SK-N-SH (cell line): ENCODE measurements around the gene XRCC6. TPM values are rescaled to one million over a fixed set of nuclear protein-coding genes. Genes with fewer than 3 reads are reported as not detected.

Experiments
- CTCF ChIA-PET: fragments of 300-600, 350-600 bp; formaldehyde crosslinking; extraction: SDS; loops from one replicate; lab custom pipeline; 2021; lab: Yijun Ruan, JAX
- POLR2A ChIA-PET: fragments of 350-600 bp; sonication (Branson Sonifier 250); formaldehyde crosslinking; extraction: SDS; loops from one replicate; lab custom pipeline; 2020; ENCODE audit warnings: antibody characterized with exemption, inconsistent platforms; lab: Yijun Ruan, JAX
- DNase-seq: peaks from one replicate; pipeline ENCODE4 v3.0.0; 2012
- H2AFZ ChIP-seq: fragments of 200-600 bp; sonication (generic); 2 replicates; pipeline ENCODE4 v1.8.1; 2016; ENCODE audit warnings: antibody characterized with exemption, mild to moderate bottlenecking, low read depth
- H3F3A ChIP-seq: fragments of 200-600 bp; sonication (generic); replicated peaks from 2 replicates; pipeline ENCODE3; 2016; ENCODE audit warnings: antibody characterized with exemption, mild to moderate bottlenecking; ENCODE audit not compliant: insufficient read depth
- H3K27ac ChIP-seq, 2 experiments: fragments of 200-500 bp in 1 of 2; fragments of 200-600 bp in 1 of 2; sonication (Bioruptor generic) in 1 of 2; sonication (generic), shearing (Covaris generic) in 1 of 2; 2 replicates each; pipeline versions ENCODE4 v1.5.1 to v1.6.1; 2014 to 2016; ENCODE audit warnings: low read depth in 2 of 2, inconsistent platforms in 1 of 2, low read length in 1 of 2, mild to moderate bottlenecking in 1 of 2, mixed read lengths in 1 of 2
- H3K27me3 ChIP-seq: fragments of 200-600 bp; sonication (generic), shearing (Covaris generic); 2 replicates; pipeline ENCODE4 v1.6.1; 2016; ENCODE audit warnings: mixed run types; ENCODE audit not compliant: insufficient read depth
- H3K36me3 ChIP-seq, 2 experiments: fragments of 200-500 bp in 1 of 2; fragments of 200-600 bp in 1 of 2; sonication (Bioruptor generic) in 1 of 2; sonication (generic) in 1 of 2; replicated peaks in 1 of 2; 2 replicates each; pipeline versions ENCODE3 to v1.5.1; 2014 to 2016; ENCODE audit warnings: low read length in 1 of 2, mild to moderate bottlenecking in 1 of 2; ENCODE audit not compliant: insufficient read depth in 2 of 2, control insufficient read depth in 1 of 2
- H3K4me1 ChIP-seq, 2 experiments: fragments of 200-500 bp in 1 of 2; fragments of 200-600 bp in 1 of 2; sonication (Bioruptor generic) in 1 of 2; sonication (generic), shearing (Covaris generic) in 1 of 2; 2 replicates each; pipeline versions ENCODE4 v1.5.1 to v1.6.1; 2014 to 2016; ENCODE audit warnings: low read depth in 1 of 2, low read length in 1 of 2, mixed run types in 1 of 2; ENCODE audit not compliant: insufficient read depth in 2 of 2, control insufficient read depth in 1 of 2
- H3K4me2 ChIP-seq: fragments of 200-600 bp; sonication (generic), shearing (Covaris generic); 2 replicates; pipeline ENCODE4 v1.6.1; 2017; ENCODE audit warnings: mixed run types
- H3K4me3 ChIP-seq, 2 experiments: fragments of 200-500 bp in 1 of 2; fragments of 200-600 bp in 1 of 2; sonication (Bioruptor generic) in 1 of 2; sonication (generic), shearing (Covaris generic) in 1 of 2; 2 replicates each; pipeline versions ENCODE4 v1.5.1 to v1.8.1; 2014 to 2016; ENCODE audit warnings: low read depth in 2 of 2, inconsistent platforms in 1 of 2, low read length in 1 of 2, mild to moderate bottlenecking in 1 of 2, mixed read lengths in 1 of 2, moderate library complexity in 1 of 2
- H3K79me2 ChIP-seq: fragments of 200-600 bp; sonication (generic); 2 replicates; pipeline ENCODE4 v1.8.1; 2017; ENCODE audit warnings: mild to moderate bottlenecking; ENCODE audit not compliant: insufficient read depth
- H3K9ac ChIP-seq: fragments of 200-600 bp; sonication (generic); 2 replicates; pipeline ENCODE4 v1.6.1; 2017; ENCODE audit warnings: mixed run types
- H3K9me2 ChIP-seq: fragments of 200-600 bp; sonication (generic); 2 replicates; pipeline ENCODE4 v1.6.1; 2017; ENCODE audit warnings: mixed run types
- H3K9me3 ChIP-seq: fragments of 200-600 bp; sonication (generic); 2 replicates; pipeline ENCODE4 v1.6.1; 2017; ENCODE audit warnings: mixed run types, mild to moderate bottlenecking, moderate library complexity
- H4K20me1 ChIP-seq: fragments of 200-600 bp; sonication (generic); 2 replicates; pipeline ENCODE4 v1.6.1; 2017; ENCODE audit warnings: mild to moderate bottlenecking, mixed run types; ENCODE audit not compliant: insufficient read depth
- ELF1 ChIP-seq: IDR thresholded peaks from 2 replicates; pipeline ENCODE4 v1.4.0; 2012
- EP300 ChIP-seq, 2 experiments: IDR thresholded peaks; 2 replicates each; pipeline versions ENCODE4 v1.4.0 to v1.6.1; 2012; ENCODE audit warnings: borderline replicate concordance in 1 of 2, low read depth in 1 of 2, low read length in 1 of 2
- FOSL2 ChIP-seq: IDR thresholded peaks from 2 replicates; pipeline ENCODE4 v1.4.0; 2012; ENCODE audit warnings: low read depth, mild to moderate bottlenecking, moderate library complexity, borderline replicate concordance
- GATA2 ChIP-seq: sonication (generic); formaldehyde crosslinking; IDR thresholded peaks from 2 replicates; pipeline ENCODE4 v1.5.0; 2020; ENCODE audit warnings: mild to moderate bottlenecking, missing genetic modification reagents
- JUND ChIP-seq: IDR thresholded peaks from 2 replicates; pipeline ENCODE4 v1.4.0; 2012
- MEF2A ChIP-seq: IDR thresholded peaks from 2 replicates; pipeline ENCODE4 v1.4.0; 2012; ENCODE audit warnings: low read depth, borderline replicate concordance
- MXI1 ChIP-seq: IDR thresholded peaks from 2 replicates; pipeline ENCODE4 v1.6.1; 2012; ENCODE audit warnings: mild to moderate bottlenecking, low read depth, low read length, improper control_type of control experiment
- NFIC ChIP-seq: IDR thresholded peaks from 2 replicates; pipeline ENCODE4 v1.4.0; 2012; ENCODE audit warnings: borderline replicate concordance
- NRF1 ChIP-seq: IDR thresholded peaks from 2 replicates; pipeline ENCODE4 v1.6.1; 2012; ENCODE audit warnings: low read depth, mild to moderate bottlenecking, low read length
- POLR2AphosphoS5 ChIP-seq: IDR thresholded peaks from 2 replicates; pipeline ENCODE4 v1.6.1; 2012; ENCODE audit warnings: low read depth, low read length
- RFX5 ChIP-seq: IDR thresholded peaks from 2 replicates; pipeline ENCODE4 v1.6.1; 2012; ENCODE audit warnings: mild to moderate bottlenecking, improper control_type of control experiment, low read length
- TCF12 ChIP-seq: IDR thresholded peaks from 2 replicates; pipeline ENCODE4 v1.4.0; 2012
- TEAD4 ChIP-seq: IDR thresholded peaks from 2 replicates; pipeline ENCODE4 v1.4.0; 2012; ENCODE audit warnings: mild to moderate bottlenecking, borderline replicate concordance; ENCODE audit not compliant: insufficient read depth
- WGBS: methylation state at CpG from one replicate; pipeline ENCODE4 v1.1.6; 2017; ENCODE audit warnings: low lambda C conversion rate; 5-methylcytosine and 5-hydroxymethylcytosine counted together
- polyA plus RNA-seq, 3 experiments: library from polyadenylated mRNA; depleted of rRNA; stranded (reverse); fragments of >200 nt; gene quantifications; 2 replicates each; pipeline ENCODE4 v1.2.3, GENCODE V29; 2012
- TF ChIP-seq, protein P1 (sequence below): fragments of 200-600 bp; sonication (generic); IDR thresholded peaks from 2 replicates; pipeline ENCODE4 v1.6.1; 2017; ENCODE audit warnings: antibody characterized with exemption, mild to moderate bottlenecking, moderate library complexity
- TF ChIP-seq, protein P2 (sequence below): IDR thresholded peaks from 2 replicates; pipeline ENCODE4; 2012
- TF ChIP-seq, protein P3 (sequence below): fragments of 150-350 bp; IDR thresholded peaks from 2 replicates; pipeline ENCODE4 v1.6.1; 2016; ENCODE audit warnings: mild to moderate bottlenecking, low read depth, low read length
- TF ChIP-seq, protein P4 (sequence below): IDR thresholded peaks from 2 replicates; pipeline ENCODE4 v1.6.1; 2012; ENCODE audit warnings: mild to moderate bottlenecking, low read depth, low read length, moderate library complexity

XRCC6 gene
- polyA plus RNA-seq, 1 of the 3 experiments (the other 2 are of a cell fraction): 78.1 TPM

DNA sequence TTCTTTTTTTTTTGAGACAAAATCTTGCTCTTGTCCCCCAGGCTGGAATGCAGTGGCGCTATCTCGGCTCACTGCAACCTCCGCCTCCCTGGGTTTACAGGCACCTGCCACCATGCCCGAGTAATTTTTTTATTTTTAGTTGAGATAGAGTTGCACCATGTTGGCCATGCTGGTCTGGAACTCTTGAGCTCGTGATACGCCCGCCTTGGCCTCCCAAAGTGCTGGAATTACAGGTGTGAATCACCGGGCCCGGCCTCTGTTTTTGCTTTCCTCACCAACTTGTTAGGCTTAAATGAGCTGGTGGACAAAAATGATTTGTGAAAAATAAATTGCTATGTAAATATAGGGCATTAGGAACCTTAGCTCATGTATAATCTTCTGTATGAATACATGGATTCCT lies 81.7 kb downstream of the XRCC6 start (continued):
- TF ChIP-seq TEAD4 (no peak), TCF12 (no peak), MXI1 (no peak)

DNA sequence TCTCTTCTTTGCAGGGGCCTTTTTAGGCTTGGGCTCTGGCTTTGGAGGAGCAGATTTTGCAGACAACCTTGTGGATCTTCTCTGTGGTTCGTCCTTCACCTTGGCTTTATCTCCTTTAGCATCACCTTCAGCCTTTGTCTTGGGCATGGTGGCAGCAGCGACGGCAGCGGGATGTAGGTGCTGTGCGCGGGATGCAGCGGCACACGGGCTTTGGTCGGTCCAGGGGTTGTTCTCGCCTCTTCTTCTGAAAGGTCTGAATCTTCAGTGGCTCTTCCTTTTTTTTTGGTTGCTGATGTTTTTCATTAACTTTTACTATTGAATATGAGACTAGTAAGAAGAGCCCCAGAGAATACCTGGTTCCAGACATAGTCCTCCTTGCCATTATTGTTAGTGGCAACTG lies 88.2 kb downstream of the XRCC6 start:
- H3K4me3 ChIP-seq: no peak overlapping the region
- ChIA-PET POLR2A (no interaction called here), CTCF (no interaction called here)
- no peaks in the 10 kb centered on the region for H3K27me3 ChIP-seq
- no peak overlapping the region for H3K4me2 ChIP-seq
- no peaks in the 10 kb centered on the region for H3K9me2 ChIP-seq
- 84% methylated on average over 10 of the region's 10 CpGs for WGBS
- H4K20me1 ChIP-seq: no peaks in the 10 kb centered on the region
- no peak overlapping the region for H3K27ac ChIP-seq
- no peak overlapping the region for H3K9ac ChIP-seq
- no peak for TF ChIP-seq EP300 (IDR thresholded peaks at IDR 0.05; ENCODE audit: borderline replicate concordance in 1 of 2, low read depth in 1 of 2, low read length in 1 of 2)
- TF ChIP-seq JUND: no peak
- no peak for TF ChIP-seq GATA2 (CRISPR knock-in tag)
- no peak for TF ChIP-seq TCF12
- no peak for TF ChIP-seq NRF1
- TF ChIP-seq ELF1: no peak
- no peak for TF ChIP-seq MEF2A
- TF ChIP-seq, protein P1, sequence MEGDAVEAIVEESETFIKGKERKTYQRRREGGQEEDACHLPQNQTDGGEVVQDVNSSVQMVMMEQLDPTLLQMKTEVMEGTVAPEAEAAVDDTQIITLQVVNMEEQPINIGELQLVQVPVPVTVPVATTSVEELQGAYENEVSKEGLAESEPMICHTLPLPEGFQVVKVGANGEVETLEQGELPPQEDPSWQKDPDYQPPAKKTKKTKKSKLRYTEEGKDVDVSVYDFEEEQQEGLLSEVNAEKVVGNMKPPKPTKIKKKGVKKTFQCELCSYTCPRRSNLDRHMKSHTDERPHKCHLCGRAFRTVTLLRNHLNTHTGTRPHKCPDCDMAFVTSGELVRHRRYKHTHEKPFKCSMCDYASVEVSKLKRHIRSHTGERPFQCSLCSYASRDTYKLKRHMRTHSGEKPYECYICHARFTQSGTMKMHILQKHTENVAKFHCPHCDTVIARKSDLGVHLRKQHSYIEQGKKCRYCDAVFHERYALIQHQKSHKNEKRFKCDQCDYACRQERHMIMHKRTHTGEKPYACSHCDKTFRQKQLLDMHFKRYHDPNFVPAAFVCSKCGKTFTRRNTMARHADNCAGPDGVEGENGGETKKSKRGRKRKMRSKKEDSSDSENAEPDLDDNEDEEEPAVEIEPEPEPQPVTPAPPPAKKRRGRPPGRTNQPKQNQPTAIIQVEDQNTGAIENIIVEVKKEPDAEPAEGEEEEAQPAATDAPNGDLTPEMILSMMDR: no peak
- TF ChIP-seq, protein P2, sequence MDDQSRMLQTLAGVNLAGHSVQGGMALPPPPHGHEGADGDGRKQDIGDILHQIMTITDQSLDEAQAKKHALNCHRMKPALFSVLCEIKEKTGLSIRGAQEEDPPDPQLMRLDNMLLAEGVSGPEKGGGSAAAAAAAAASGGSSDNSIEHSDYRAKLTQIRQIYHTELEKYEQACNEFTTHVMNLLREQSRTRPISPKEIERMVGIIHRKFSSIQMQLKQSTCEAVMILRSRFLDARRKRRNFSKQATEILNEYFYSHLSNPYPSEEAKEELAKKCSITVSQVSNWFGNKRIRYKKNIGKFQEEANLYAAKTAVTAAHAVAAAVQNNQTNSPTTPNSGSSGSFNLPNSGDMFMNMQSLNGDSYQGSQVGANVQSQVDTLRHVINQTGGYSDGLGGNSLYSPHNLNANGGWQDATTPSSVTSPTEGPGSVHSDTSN: no peak
- TF ChIP-seq POLR2AphosphoS5: no peak
- TF ChIP-seq NFIC: no peak
- no peak for TF ChIP-seq MXI1
- TF ChIP-seq, protein P3, sequence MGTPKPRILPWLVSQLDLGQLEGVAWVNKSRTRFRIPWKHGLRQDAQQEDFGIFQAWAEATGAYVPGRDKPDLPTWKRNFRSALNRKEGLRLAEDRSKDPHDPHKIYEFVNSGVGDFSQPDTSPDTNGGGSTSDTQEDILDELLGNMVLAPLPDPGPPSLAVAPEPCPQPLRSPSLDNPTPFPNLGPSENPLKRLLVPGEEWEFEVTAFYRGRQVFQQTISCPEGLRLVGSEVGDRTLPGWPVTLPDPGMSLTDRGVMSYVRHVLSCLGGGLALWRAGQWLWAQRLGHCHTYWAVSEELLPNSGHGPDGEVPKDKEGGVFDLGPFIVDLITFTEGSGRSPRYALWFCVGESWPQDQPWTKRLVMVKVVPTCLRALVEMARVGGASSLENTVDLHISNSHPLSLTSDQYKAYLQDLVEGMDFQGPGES: no peak
- TF ChIP-seq FOSL2: no peak
- TF ChIP-seq RFX5: no peak
- TF ChIP-seq, protein P4, sequence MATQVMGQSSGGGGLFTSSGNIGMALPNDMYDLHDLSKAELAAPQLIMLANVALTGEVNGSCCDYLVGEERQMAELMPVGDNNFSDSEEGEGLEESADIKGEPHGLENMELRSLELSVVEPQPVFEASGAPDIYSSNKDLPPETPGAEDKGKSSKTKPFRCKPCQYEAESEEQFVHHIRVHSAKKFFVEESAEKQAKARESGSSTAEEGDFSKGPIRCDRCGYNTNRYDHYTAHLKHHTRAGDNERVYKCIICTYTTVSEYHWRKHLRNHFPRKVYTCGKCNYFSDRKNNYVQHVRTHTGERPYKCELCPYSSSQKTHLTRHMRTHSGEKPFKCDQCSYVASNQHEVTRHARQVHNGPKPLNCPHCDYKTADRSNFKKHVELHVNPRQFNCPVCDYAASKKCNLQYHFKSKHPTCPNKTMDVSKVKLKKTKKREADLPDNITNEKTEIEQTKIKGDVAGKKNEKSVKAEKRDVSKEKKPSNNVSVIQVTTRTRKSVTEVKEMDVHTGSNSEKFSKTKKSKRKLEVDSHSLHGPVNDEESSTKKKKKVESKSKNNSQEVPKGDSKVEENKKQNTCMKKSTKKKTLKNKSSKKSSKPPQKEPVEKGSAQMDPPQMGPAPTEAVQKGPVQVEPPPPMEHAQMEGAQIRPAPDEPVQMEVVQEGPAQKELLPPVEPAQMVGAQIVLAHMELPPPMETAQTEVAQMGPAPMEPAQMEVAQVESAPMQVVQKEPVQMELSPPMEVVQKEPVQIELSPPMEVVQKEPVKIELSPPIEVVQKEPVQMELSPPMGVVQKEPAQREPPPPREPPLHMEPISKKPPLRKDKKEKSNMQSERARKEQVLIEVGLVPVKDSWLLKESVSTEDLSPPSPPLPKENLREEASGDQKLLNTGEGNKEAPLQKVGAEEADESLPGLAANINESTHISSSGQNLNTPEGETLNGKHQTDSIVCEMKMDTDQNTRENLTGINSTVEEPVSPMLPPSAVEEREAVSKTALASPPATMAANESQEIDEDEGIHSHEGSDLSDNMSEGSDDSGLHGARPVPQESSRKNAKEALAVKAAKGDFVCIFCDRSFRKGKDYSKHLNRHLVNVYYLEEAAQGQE: no peak
- no peak for DNase-seq
- H3K9me3 ChIP-seq: no peaks in the 10 kb centered on the region
- no peak overlapping the region for H2AFZ ChIP-seq
- H3F3A ChIP-seq: no peaks in the 10 kb centered on the region
- no peaks in the 10 kb centered on the region for H3K36me3 ChIP-seq
- H3K79me2 ChIP-seq: no peaks in the 10 kb centered on the region
- H3K4me1 ChIP-seq: no peaks in the 10 kb centered on the region
